Neural progenitor cell (in vitro differentiated cells): ENCODE data around the gene TRAPPC3. TPM values are rescaled to one million over a fixed set of nuclear protein-coding genes. Genes with fewer than 3 reads are reported as not detected.

Experiments used
- DNase-seq: peaks from one replicate; pipeline ENCODE4 v3.0.0-alpha.2; 2016; ENCODE audit warnings: low spot score
- H2AFZ ChIP-seq: fragments of 200-600 bp; sonication (generic); replicated peaks from 2 replicates; pipeline ENCODE4 v1.6.1; 2016; ENCODE audit warnings: antibody characterized with exemption
- H3F3A ChIP-seq: fragments of 200-600 bp; sonication (generic); 2 replicates; pipeline ENCODE4 v1.6.1; 2016; ENCODE audit warnings: antibody characterized with exemption, low read depth
- H3K27ac ChIP-seq: fragments of 200-600 bp; sonication (generic); 2 replicates; pipeline ENCODE4 v1.5.1; 2016; ENCODE audit warnings: mild to moderate bottlenecking
- H3K27me3 ChIP-seq: fragments of 200-600 bp; sonication (generic); 2 replicates; pipeline ENCODE4 v1.6.1; 2016; ENCODE audit warnings: mild to moderate bottlenecking, moderate library complexity
- H3K36me3 ChIP-seq: fragments of 200-600 bp; sonication (generic); 2 replicates; pipeline ENCODE4 v1.5.1; 2016
- H3K4me1 ChIP-seq: fragments of 200-600 bp; sonication (generic); 2 replicates; pipeline ENCODE4 v1.6.1; 2016; ENCODE audit warnings: mixed run types
- H3K4me2 ChIP-seq: fragments of 200-600 bp; sonication (generic); 2 replicates; pipeline ENCODE4 v1.6.1; 2016
- H3K4me3 ChIP-seq: fragments of 200-600 bp; sonication (generic); 2 replicates; pipeline ENCODE4 v1.5.1; 2016
- H3K79me2 ChIP-seq: fragments of 200-600 bp; sonication (generic); 2 replicates; pipeline ENCODE4 v1.6.1; 2016; ENCODE audit warnings: low read depth
- H3K9ac ChIP-seq: fragments of 200-600 bp; sonication (generic); 2 replicates; pipeline ENCODE4 v1.6.1; 2016
- H3K9me3 ChIP-seq: fragments of 200-600 bp; sonication (generic); 2 replicates; pipeline ENCODE4 v1.5.1; 2016; ENCODE audit warnings: low read depth
- H4K20me1 ChIP-seq: fragments of 200-600 bp; sonication (generic); 2 replicates; pipeline ENCODE4 v1.6.1; 2016; ENCODE audit warnings: low read depth
- H3K27ac Mint-ChIP-seq: 3 replicates; pipeline ENCODE4 v1.8.0; 2021; ENCODE audit warnings: mixed read lengths
- H3K27me3 Mint-ChIP-seq: 2 replicates; pipeline ENCODE4 v1.8.0; 2022; ENCODE audit warnings: low read depth, mild to moderate bottlenecking, inconsistent platforms, moderate library complexity, mixed read lengths; ENCODE audit not compliant: insufficient read depth
- H3K36me3 Mint-ChIP-seq: 3 replicates; pipeline ENCODE4 v1.8.0; 2021; ENCODE audit warnings: mixed read lengths
- H3K4me1 Mint-ChIP-seq: 3 replicates; pipeline ENCODE4 v1.8.0; 2021; ENCODE audit warnings: mixed read lengths
- H3K4me3 Mint-ChIP-seq: 3 replicates; pipeline ENCODE4 v1.8.0; 2021; ENCODE audit warnings: mild to moderate bottlenecking, moderate library complexity, mixed read lengths
- H3K9me3 Mint-ChIP-seq: 3 replicates; pipeline ENCODE4 v1.8.0; 2020; ENCODE audit warnings: mixed read lengths
- CTCF ChIP-seq: fragments of 200-600 bp; sonication (generic); IDR thresholded peaks from 2 replicates; pipeline ENCODE4 v1.5.1; 2017; ENCODE audit warnings: antibody characterized with exemption, mild to moderate bottlenecking
- EZH2 ChIP-seq: fragments of 200-600 bp; sonication (generic); IDR thresholded peaks from 2 replicates; pipeline ENCODE4 v1.6.1; 2017; ENCODE audit warnings: antibody characterized with exemption, mild to moderate bottlenecking, moderate library complexity
- EZH2phosphoT487 ChIP-seq: fragments of 200-600 bp; sonication (generic); IDR thresholded peaks from 2 replicates; pipeline ENCODE4 v1.6.1; 2017; ENCODE audit warnings: antibody characterized with exemption
- total RNA-seq: library from RNA; depleted of rRNA; stranded (reverse); fragments of >200 nt; gene quantifications from 2 replicates; pipeline ENCODE4 v1.2.3, GENCODE V29; 2015; ENCODE audit warnings: low replicate concordance

Gene TRAPPC3
- total RNA-seq, 1 donor from 2014 or later: 44.9 TPM

GRCh38 chr1:36166938-36167905 is 17.9 kb upstream of the TRAPPC3 start:
- peaks cover 4% of the 10 kb centered on the region for H3K27me3 Mint-ChIP-seq
- H3K27ac ChIP-seq: no peak overlapping the region
- H2AFZ ChIP-seq: no peak overlapping the region
- H3K9me3 Mint-ChIP-seq: no peaks in the 10 kb centered on the region
- no peak overlapping the region for H3K4me3 Mint-ChIP-seq
- H3K4me3 ChIP-seq: no peak overlapping the region
- H3K4me2 ChIP-seq: no peak overlapping the region
- peak overlapping the region; percentile 10 for H3K27ac Mint-ChIP-seq
- H3F3A ChIP-seq: peaks cover 3% of the 10 kb centered on the region
- no peak for DNase-seq
- H3K4me1 Mint-ChIP-seq: peaks cover 18% of the 10 kb centered on the region
- no peak overlapping the region for H3K9ac ChIP-seq
- no peaks in the 10 kb centered on the region for H3K36me3 ChIP-seq
- TF ChIP-seq CTCF (no peak), EZH2phosphoT487 (no peak), EZH2 (no peak)
- H3K27me3 ChIP-seq: no peaks in the 10 kb centered on the region
- no peaks in the 10 kb centered on the region for H3K4me1 ChIP-seq
- peaks cover 81% of the 10 kb centered on the region for H3K79me2 ChIP-seq
- no peaks in the 10 kb centered on the region for H3K9me3 ChIP-seq
- H4K20me1 ChIP-seq: peaks cover 96% of the 10 kb centered on the region
- H3K36me3 Mint-ChIP-seq: peaks cover 35% of the 10 kb centered on the region

GRCh38 chr1:36166136-36166535 is 16.9 kb upstream of the TRAPPC3 start:
- H3F3A ChIP-seq: peaks cover 8% of the 10 kb centered on the region
- no peak overlapping the region for H3K27ac ChIP-seq

GRCh38 chr1:36165145-36165544 is 15.9 kb upstream of the TRAPPC3 start:
- Histone ChIP-seq H3K79me2 (peaks cover 98% of the 10 kb centered on the region), H3F3A (peaks cover 17% of the 10 kb centered on the region), H3K9me3 (no peaks in the 10 kb centered on the region), H3K4me2 (no peak overlapping the region), H3K9ac (no peak overlapping the region), H3K36me3 (no peaks in the 10 kb centered on the region), H3K27me3 (no peaks in the 10 kb centered on the region), H4K20me1 (peaks cover 99% of the 10 kb centered on the region), H3K4me1 (peaks cover 11% of the 10 kb centered on the region), H2AFZ (no peak overlapping the region), H3K27ac (no peak overlapping the region), H3K4me3 (no peak overlapping the region)
- Mint-ChIP-seq H3K36me3 (peaks cover 25% of the 10 kb centered on the region), H3K9me3 (no peaks in the 10 kb centered on the region), H3K4me1 (peaks cover 37% of the 10 kb centered on the region), H3K27ac (no peak overlapping the region), H3K27me3 (peaks cover 2% of the 10 kb centered on the region), H3K4me3 (no peak overlapping the region)
- no peak for DNase-seq
- TF ChIP-seq EZH2phosphoT487: no peak

More at GRCh38 chr1:36166136-36166535, 16.9 kb upstream of the TRAPPC3 start:
- Histone ChIP-seq H3K79me2 (peaks cover 92% of the 10 kb centered on the region), H3K9me3 (no peaks in the 10 kb centered on the region), H3K9ac (no peak overlapping the region), H3K36me3 (no peaks in the 10 kb centered on the region), H2AFZ (no peak overlapping the region), H3K4me1 (peaks cover 5% of the 10 kb centered on the region), H3K27me3 (no peaks in the 10 kb centered on the region), H3K4me2 (no peak overlapping the region), H4K20me1 (peaks cover 99% of the 10 kb centered on the region), H3K4me3 (no peak overlapping the region)
- peaks cover 29% of the 10 kb centered on the region for H3K4me1 Mint-ChIP-seq
- no peak overlapping the region for H3K4me3 Mint-ChIP-seq
- no peak for DNase-seq
- no peaks in the 10 kb centered on the region for H3K9me3 Mint-ChIP-seq
- TF ChIP-seq EZH2 (no peak), EZH2phosphoT487 (no peak), CTCF (no peak)
- peaks cover 4% of the 10 kb centered on the region for H3K27me3 Mint-ChIP-seq
- H3K27ac Mint-ChIP-seq: no peak overlapping the region
- peaks cover 31% of the 10 kb centered on the region for H3K36me3 Mint-ChIP-seq

- no peak overlapping the region for H3K27ac Mint-ChIP-seq
- Histone ChIP-seq H3K27me3 (no peaks in the 10 kb centered on the region), H3F3A (peaks cover 22% of the 10 kb centered on the region), H4K20me1 (peaks cover 99% of the 10 kb centered on the region), H2AFZ (no peak overlapping the region), H3K4me3 (no peak overlapping the region), H3K9me3 (no peaks in the 10 kb centered on the region), H3K36me3 (no peaks in the 10 kb centered on the region), H3K4me2 (no peak overlapping the region), H3K79me2 (peaks cover 98% of the 10 kb centered on the region), H3K9ac (no peak overlapping the region), H3K4me1 (peaks cover 11% of the 10 kb centered on the region), H3K27ac (no peak overlapping the region)
- H3K27me3 Mint-ChIP-seq: peaks cover 2% of the 10 kb centered on the region
- H3K4me1 Mint-ChIP-seq: peaks cover 43% of the 10 kb centered on the region
- no peak for DNase-seq
- H3K4me3 Mint-ChIP-seq: no peak overlapping the region
- no peaks in the 10 kb centered on the region for H3K9me3 Mint-ChIP-seq
- peaks cover 24% of the 10 kb centered on the region for H3K36me3 Mint-ChIP-seq
- no peak for TF ChIP-seq EZH2phosphoT487
- no peak for TF ChIP-seq EZH2
- no peak for TF ChIP-seq CTCF
Observed at GRCh38 chr1:36164361-36164760, 15.1 kb upstream of the TRAPPC3 start.
